HepG2 (cell line): ENCODE measurements around the gene GPER1. TPM values are rescaled to one million over a fixed set of nuclear protein-coding genes. Genes with fewer than 3 reads are reported as not detected.

Experiments used
- ATAC-seq: fragments of 200-7000 bp; cut with Tn5 transposase; 3 replicates; pipeline ENCODE4 v1.9.1; 2020; ENCODE audit warnings: mild to moderate bottlenecking, moderate library complexity
- BruUV-seq: library from RNA; stranded (reverse); fragments of 400-500 nt; replicated peaks from 2 replicates; lab custom pipeline; 2021; lab: Mats Ljungman, UMichigan
- CTCF ChIA-PET: fragments of 300-600 bp; formaldehyde crosslinking; extraction: SDS; loops from one replicate; lab custom pipeline; 2021; ENCODE audit warnings: low total read pairs, inconsistent platforms, low intra/inter-chr PET ratio; lab: Yijun Ruan, JAX
- POLR2A ChIA-PET: fragments of 350-600 bp; sonication (Branson Sonifier 250); formaldehyde crosslinking; loops from one replicate; lab custom pipeline; 2020; ENCODE audit warnings: antibody characterized with exemption, inconsistent platforms; lab: Yijun Ruan, JAX
- DNase-seq: peaks from one replicate; pipeline ENCODE4 v3.0.0-alpha.2; 2015; ENCODE audit warnings: low spot score
- FAIRE-seq: peaks from 3 replicates; lab custom pipeline; 2011; peaks lifted over from hg19 to GRCh38; lab: Jason Lieb, UNC
- H2AFZ ChIP-seq: one replicate; pipeline ENCODE4 v1.6.1; 2011; ENCODE audit warnings: low read length, inconsistent platforms
- H3K27ac ChIP-seq: fragments of 300-600 bp; 3 replicates; pipeline ENCODE4 v1.8.0; 2011; ENCODE audit warnings: mixed run types, mild to moderate bottlenecking, mixed read lengths, low read length, inconsistent platforms; ENCODE audit not compliant: insufficient read depth; ENCODE audit errors: extremely low read length
- H3K27me3 ChIP-seq, 2 experiments: fragments of 200-600 bp in 1 of 2; 2 replicates in 1 of 2; 3 replicates in 1 of 2; pipeline versions ENCODE4 v1.6.0 to v1.8.0; 2011; ENCODE audit warnings: low read length in 2 of 2, mild to moderate bottlenecking in 2 of 2, moderate library complexity in 2 of 2, inconsistent platforms in 1 of 2; ENCODE audit not compliant: insufficient read depth in 2 of 2, control insufficient read depth in 1 of 2
- H3K36me3 ChIP-seq, 2 experiments: fragments of 200-600 bp in 1 of 2; replicated peaks in 1 of 2; 2 replicates in 1 of 2; 3 replicates in 1 of 2; pipeline versions ENCODE4 v1.5.1 to v1.8.0; 2011; ENCODE audit warnings: low read length in 2 of 2, inconsistent platforms in 1 of 2; ENCODE audit not compliant: insufficient read depth in 2 of 2, control insufficient read depth in 1 of 2
- H3K4me1 ChIP-seq: 2 replicates; pipeline ENCODE4 v1.5.1; 2012; ENCODE audit warnings: low read length, inconsistent platforms; ENCODE audit not compliant: insufficient read depth
- H3K4me2 ChIP-seq: 2 replicates; pipeline ENCODE4 v1.6.0; 2011; ENCODE audit warnings: low read depth, low read length, inconsistent platforms
- H3K4me3 ChIP-seq, 3 experiments: fragments of 200-600 bp in 1 of 3; sonication (generic), shearing (Covaris generic) in 1 of 3; replicated peaks in 1 of 3; 2 replicates each; pipeline ENCODE4 v1.5.1; 2011 to 2016; ENCODE audit warnings: low read length in 3 of 3, inconsistent platforms in 2 of 3, low read depth in 2 of 3, mild to moderate bottlenecking in 2 of 3, control low read depth in 1 of 3, mixed read lengths in 1 of 3; ENCODE audit not compliant: insufficient read depth in 1 of 3
- H3K79me2 ChIP-seq: one replicate; pipeline ENCODE4 v1.6.1; 2011; ENCODE audit warnings: low read length, inconsistent platforms; ENCODE audit not compliant: insufficient read depth
- H3K9ac ChIP-seq: 2 replicates; pipeline ENCODE4 v1.6.0; 2011; ENCODE audit warnings: mild to moderate bottlenecking, low read depth, low read length, inconsistent platforms; ENCODE audit not compliant: insufficient read depth
- H3K9me3 ChIP-seq: 2 replicates; pipeline ENCODE4 v1.5.1; 2012; ENCODE audit warnings: mild to moderate bottlenecking, low read length
- H4K20me1 ChIP-seq: 2 replicates; pipeline ENCODE4 v1.6.0; 2011; ENCODE audit warnings: inconsistent platforms, mild to moderate bottlenecking, low read length, moderate library complexity; ENCODE audit not compliant: insufficient read depth
- LRRFIP1 ChIP-seq: sonication (generic); formaldehyde crosslinking; conservative IDR thresholded peaks from 2 replicates; pipeline ENCODE4 v1.4.0; 2020; ENCODE audit warnings: missing genetic modification reagents
- NCOA2 ChIP-seq: sonication (generic); formaldehyde crosslinking; IDR thresholded peaks from 2 replicates; pipeline ENCODE4 v1.8.0; 2022; ENCODE audit warnings: inconsistent platforms
- POLR2G ChIP-seq: fragments of 200-400 bp; formaldehyde crosslinking; IDR thresholded peaks from 2 replicates; pipeline ENCODE4 v1.6.1; 2018; ENCODE audit warnings: mild to moderate bottlenecking, low read depth, low read length, moderate library complexity
- RCOR2 ChIP-seq: IDR thresholded peaks from 2 replicates; pipeline ENCODE4 v1.6.1; 2016; ENCODE audit warnings: missing biosample characterization, missing genetic modification reagents
- SNAPC4 ChIP-seq: sonication (generic); formaldehyde crosslinking; IDR thresholded peaks from 2 replicates; pipeline ENCODE4 v1.4.0; 2020; ENCODE audit warnings: mild to moderate bottlenecking, missing genetic modification reagents
- TBP ChIP-seq: sonication (generic); formaldehyde crosslinking; IDR thresholded peaks from 2 replicates; pipeline ENCODE4 v1.5.0; 2020; ENCODE audit warnings: missing genetic modification reagents
- YEATS4 ChIP-seq: sonication (generic); formaldehyde crosslinking; IDR thresholded peaks from 2 replicates; pipeline ENCODE4 v1.4.0; 2020; ENCODE audit warnings: missing genetic modification reagents, borderline replicate concordance
- ZFY ChIP-seq: sonication (generic); formaldehyde crosslinking; IDR thresholded peaks from 2 replicates; pipeline ENCODE4 v1.4.0; 2020; ENCODE audit warnings: missing genetic modification reagents
- WGBS: methylation state at CpG from one replicate; pipeline ENCODE4 v1.1.6; 2017; ENCODE audit warnings: low lambda C conversion rate; 5-methylcytosine and 5-hydroxymethylcytosine counted together
- in situ Hi-C: cut with HindIII; loops from 2 replicates; pipeline ENCODE4 v1.10.0; 2017; ENCODE audit warnings: low pct_unique_long_range_greater_than_20kb; ENCODE audit not compliant: extremely low pct_ligation_motif_present
- intact Hi-C: fragments of 100-400 bp; cut with micrococcal nuclease; formaldehyde crosslinking; loops from one replicate; pipeline ENCODE4 v1.10.0; 2022; ENCODE audit not compliant: unreplicated experiment
- polyA plus RNA-seq, 8 experiments: library from polyadenylated mRNA; depleted of rRNA in 3 of 8; stranded (reverse) in 7 of 8; unstranded in 1 of 8; fragments of >200 nt; fragmentation: Illumina TruSeq in 4 of 8; extraction: Trizol in 4 of 8; gene quantifications; 2 replicates each; pipeline versions ENCODE4 v1.2.1 to v1.2.3, GENCODE V29; 2011 to 2016; ENCODE audit warnings: low read depth in 4 of 8, missing spikeins in 1 of 8, mixed read lengths in 1 of 8; ENCODE audit not compliant: insufficient read depth in 1 of 8
- total RNA-seq, 5 experiments: library from RNA; depleted of rRNA; stranded (reverse); fragments of >200 nt; fragmentation: Illumina TruSeq; extraction: Trizol; gene quantifications; 2 replicates each; pipeline ENCODE4 v1.2.3, GENCODE V29; 2016; ENCODE audit warnings: low read depth in 1 of 5

GPER1 gene
- total and polyA plus RNA-seq, 2 of the 13 experiments (the other 11 are each of a cell fraction or from before 2014, with no cell fraction given) = 12.7 to 19.7 TPM

- TF ChIP-seq ZFY (0 out of 2 replicates have a peak, but pooled peaks have one; percentile 31), TBP (no peak), YEATS4 (CRISPR knock-in tag) (no peak), SNAPC4 (CRISPR knock-in tag) (0 out of 2 replicates have a peak, but pooled peaks have one; percentile 54), NCOA2 (CRISPR knock-in tag) (peak; percentile 42; the same call in 1 of the 2 replicates), RCOR2 (CRISPR knock-in tag) (0 out of 2 replicates have a peak, but pooled peaks have one; percentile 39)
Measured at GRCh38 chr7:1092806-1093501, 5.0 kb downstream of the GPER1 start (continued).

- Histone ChIP-seq H3K27me3 (no peaks in the 10 kb centered on the region), H3K79me2 (peaks cover 40% of the 10 kb centered on the region), H3K4me1 (peaks cover 57% of the 10 kb centered on the region), H3K27ac (peak overlapping the region; percentile 86), H3K4me3 (peak overlapping the region in 1 of 3 experiments; percentile 35; a peak in 1 of 6 replicates), H3K9ac (no peak overlapping the region), H3K9me3 (no peaks in the 10 kb centered on the region), H3K4me2 (peak overlapping the region; percentile 72), H3K36me3 (peaks cover 18 to 27% of the 10 kb centered on the region in 2 experiments; a peak in 4 of 5 replicates), H2AFZ (no peak overlapping the region), H4K20me1 (no peaks in the 10 kb centered on the region)
- CTCF ChIA-PET = no interaction called here
- FAIRE-seq = no peak
- intact Hi-C loops (no loop called here), in situ Hi-C loops (no loop called here)
- peak; percentile 1; the same call in 1 of the 3 replicates for ATAC-seq
- WGBS = 87% methylated on average over 14 of the region's 14 CpGs
- POLR2A ChIA-PET = interaction anchor here (0.9 to 5.1 kb wide), 8 partner anchors 9 to 116 kb away, joined by 3 to 59 read pairs (median 6); partner anchors contain the start of gene ZFAND2A
- DNase-seq = no peak
- TF ChIP-seq POLR2G = 0 out of 2 replicates have a peak, but pooled peaks have one; percentile 11
- no peak for TF ChIP-seq LRRFIP1 (CRISPR knock-in tag)
- BruUV-seq = no TSS peak
Measured at GRCh38 chr7:1093502-1093843, 5.6 kb downstream of the GPER1 start.
